Activated naive CD4-positive, alpha-beta T cell treated with anti-CD3 and anti-CD28 coated beads, Interleukin-2, amount 10 ng/mL, durations not matched to agents 7 days and 5 days (primary cell): Measurements from ENCODE around the gene MEF2C.
"Not testable (repeated sequence)": the region's sequence is repeated elsewhere in the genome, so short reads cannot be mapped to it uniquely, and the experiment has no call there.

Source experiments
- CTCF ChIA-PET: fragments of 350-600 bp; sonication (Branson Sonifier 250); formaldehyde crosslinking; loops from one replicate; lab custom pipeline; 2021; ENCODE audit warnings: antibody characterized with exemption; lab: Charles Lee
- DNase-seq: peaks from one replicate; pipeline ENCODE4 v3.0.0-alpha.2; 2020
- H3K27ac Mint-ChIP-seq: one replicate; pipeline ENCODE4 v1.8.0; 2021; ENCODE audit warnings: mild to moderate bottlenecking, moderate library complexity, mixed read lengths
- H3K27me3 Mint-ChIP-seq: one replicate; pipeline ENCODE4 v1.8.0; 2021; ENCODE audit warnings: mild to moderate bottlenecking, mixed read lengths
- H3K36me3 Mint-ChIP-seq: one replicate; pipeline ENCODE4 v1.8.0; 2021; ENCODE audit warnings: mixed read lengths
- H3K4me1 Mint-ChIP-seq: one replicate; pipeline ENCODE4 v1.8.0; 2021; ENCODE audit warnings: mixed read lengths
- H3K4me3 Mint-ChIP-seq: one replicate; pipeline ENCODE4 v1.8.0; 2021; ENCODE audit warnings: mild to moderate bottlenecking, moderate library complexity, mixed read lengths
- H3K9me3 Mint-ChIP-seq: one replicate; pipeline ENCODE4 v1.8.0; 2021; ENCODE audit warnings: mixed read lengths

MEF2C gene

GRCh38 chr5:88862547-88863175 lies 20.3 kb downstream of the MEF2C start:
- no peak overlapping the region for H3K27ac Mint-ChIP-seq
- H3K4me1 Mint-ChIP-seq: no peaks in the 10 kb centered on the region
- no peaks in the 10 kb centered on the region for H3K9me3 Mint-ChIP-seq
- H3K36me3 Mint-ChIP-seq: no peaks in the 10 kb centered on the region
- CTCF ChIA-PET: no interaction called here
- no peak for DNase-seq
- H3K4me3 Mint-ChIP-seq: no peak overlapping the region
- no peaks in the 10 kb centered on the region for H3K27me3 Mint-ChIP-seq

- Mint-ChIP-seq H3K27ac (no peak overlapping the region), H3K27me3 (no peaks in the 10 kb centered on the region), H3K4me1 (no peaks in the 10 kb centered on the region), H3K36me3 (no peaks in the 10 kb centered on the region), H3K4me3 (no peak overlapping the region), H3K9me3 (no peaks in the 10 kb centered on the region)
- DNase-seq: no peak
- CTCF ChIA-PET: no interaction called here
Measured at GRCh38 chr5:88861231-88861630, 21.8 kb downstream of the MEF2C start.

GRCh38 chr5:88860501-88860900 lies 22.5 kb downstream of the MEF2C start:
- CTCF ChIA-PET: no interaction called here
- H3K36me3 Mint-ChIP-seq: no peaks in the 10 kb centered on the region
- H3K4me1 Mint-ChIP-seq: no peaks in the 10 kb centered on the region
- no peak overlapping the region for H3K27ac Mint-ChIP-seq
- no peak overlapping the region for H3K4me3 Mint-ChIP-seq
- H3K27me3 Mint-ChIP-seq: no peaks in the 10 kb centered on the region
- H3K9me3 Mint-ChIP-seq: no peaks in the 10 kb centered on the region
- DNase-seq: no peak

- no peaks in the 10 kb centered on the region for H3K4me1 Mint-ChIP-seq
- H3K27me3 Mint-ChIP-seq: no peaks in the 10 kb centered on the region
- DNase-seq: no peak
- CTCF ChIA-PET: no interaction called here
- no peak overlapping the region for H3K4me3 Mint-ChIP-seq
- H3K9me3 Mint-ChIP-seq: no peaks in the 10 kb centered on the region
- no peak overlapping the region for H3K27ac Mint-ChIP-seq
- H3K36me3 Mint-ChIP-seq: no peaks in the 10 kb centered on the region
Measured at GRCh38 chr5:88858392-88858791, 24.6 kb downstream of the MEF2C start.

GRCh38 chr5:88856381-88856780 lies 26.6 kb downstream of the MEF2C start:
- CTCF ChIA-PET, H3K27me3 Mint-ChIP-seq, H3K4me3 Mint-ChIP-seq: not testable (repeated sequence)

GRCh38 chr5:88854769-88855168 lies 28.2 kb downstream of the MEF2C start:
- no peak overlapping the region for H3K4me3 Mint-ChIP-seq

More at GRCh38 chr5:88856381-88856780, 26.6 kb downstream of the MEF2C start:
- not testable (repeated sequence) for H3K27ac Mint-ChIP-seq, H3K9me3 Mint-ChIP-seq, H3K36me3 Mint-ChIP-seq, H3K4me1 Mint-ChIP-seq, DNase-seq

GRCh38 chr5:88847420-88847819 lies 35.6 kb downstream of the MEF2C start:
- CTCF ChIA-PET: no interaction called here
- no peak for DNase-seq
- no peak overlapping the region for H3K4me3 Mint-ChIP-seq
- H3K9me3 Mint-ChIP-seq: no peaks in the 10 kb centered on the region
- no peak overlapping the region for H3K27ac Mint-ChIP-seq
- H3K27me3 Mint-ChIP-seq: no peaks in the 10 kb centered on the region
- no peaks in the 10 kb centered on the region for H3K36me3 Mint-ChIP-seq
- H3K4me1 Mint-ChIP-seq: no peaks in the 10 kb centered on the region

More at GRCh38 chr5:88854769-88855168, 28.2 kb downstream of the MEF2C start:
- Mint-ChIP-seq H3K4me1 (no peaks in the 10 kb centered on the region), H3K9me3 (no peaks in the 10 kb centered on the region), H3K27ac (no peak overlapping the region), H3K27me3 (no peaks in the 10 kb centered on the region), H3K36me3 (no peaks in the 10 kb centered on the region)
- CTCF ChIA-PET: no interaction called here
- DNase-seq: no peak

- H3K36me3 Mint-ChIP-seq: no peaks in the 10 kb centered on the region
- H3K4me3 Mint-ChIP-seq: no peak overlapping the region
- no peaks in the 10 kb centered on the region for H3K9me3 Mint-ChIP-seq
- H3K4me1 Mint-ChIP-seq: no peaks in the 10 kb centered on the region
- no peaks in the 10 kb centered on the region for H3K27me3 Mint-ChIP-seq
- no peak overlapping the region for H3K27ac Mint-ChIP-seq
- DNase-seq: no peak
- CTCF ChIA-PET: no interaction called here
Measured at GRCh38 chr5:88846434-88846833, 36.5 kb downstream of the MEF2C start.

GRCh38 chr5:88845081-88845697 lies 37.8 kb downstream of the MEF2C start:
- H3K36me3 Mint-ChIP-seq: no peaks in the 10 kb centered on the region
- peaks cover 3% of the 10 kb centered on the region for H3K27me3 Mint-ChIP-seq
- no peak overlapping the region for H3K4me3 Mint-ChIP-seq
- H3K4me1 Mint-ChIP-seq: no peaks in the 10 kb centered on the region
- no peaks in the 10 kb centered on the region for H3K9me3 Mint-ChIP-seq
- DNase-seq: no peak
- H3K27ac Mint-ChIP-seq: no peak overlapping the region
- CTCF ChIA-PET: no interaction called here

GRCh38 chr5:88842784-88843183 lies 40.2 kb downstream of the MEF2C start:
- no peak for DNase-seq
- no peak overlapping the region for H3K4me3 Mint-ChIP-seq

GRCh38 chr5:88841212-88841611 lies 41.8 kb downstream of the MEF2C start:
- Mint-ChIP-seq H3K36me3 (no peaks in the 10 kb centered on the region), H3K9me3 (no peaks in the 10 kb centered on the region), H3K4me1 (no peaks in the 10 kb centered on the region), H3K4me3 (no peak overlapping the region), H3K27ac (no peak overlapping the region), H3K27me3 (peaks cover 3% of the 10 kb centered on the region)
- CTCF ChIA-PET: no interaction called here
- no peak for DNase-seq

More at GRCh38 chr5:88842784-88843183, 40.2 kb downstream of the MEF2C start:
- Mint-ChIP-seq H3K4me1 (no peaks in the 10 kb centered on the region), H3K36me3 (no peaks in the 10 kb centered on the region), H3K27ac (no peak overlapping the region), H3K27me3 (peaks cover 3% of the 10 kb centered on the region), H3K9me3 (no peaks in the 10 kb centered on the region)
- CTCF ChIA-PET: no interaction called here

GRCh38 chr5:88840495-88840894 lies 42.5 kb downstream of the MEF2C start:
- no peaks in the 10 kb centered on the region for H3K36me3 Mint-ChIP-seq

GRCh38 chr5:88839238-88839637 lies 43.7 kb downstream of the MEF2C start:
- Mint-ChIP-seq H3K27ac (no peak overlapping the region), H3K9me3 (no peaks in the 10 kb centered on the region), H3K27me3 (peaks cover 3% of the 10 kb centered on the region), H3K4me1 (no peaks in the 10 kb centered on the region), H3K4me3 (no peak overlapping the region), H3K36me3 (no peaks in the 10 kb centered on the region)
- no peak for DNase-seq
- CTCF ChIA-PET: no interaction called here

More at GRCh38 chr5:88840495-88840894, 42.5 kb downstream of the MEF2C start:
- Mint-ChIP-seq H3K27me3 (peaks cover 3% of the 10 kb centered on the region), H3K4me1 (no peaks in the 10 kb centered on the region), H3K9me3 (no peaks in the 10 kb centered on the region), H3K27ac (no peak overlapping the region), H3K4me3 (no peak overlapping the region)
- CTCF ChIA-PET: no interaction called here
- no peak for DNase-seq

- no peak for DNase-seq
- CTCF ChIA-PET: no interaction called here
- no peak overlapping the region for H3K4me3 Mint-ChIP-seq
- H3K36me3 Mint-ChIP-seq: no peaks in the 10 kb centered on the region
- no peak overlapping the region for H3K27ac Mint-ChIP-seq
- peaks cover 3% of the 10 kb centered on the region for H3K27me3 Mint-ChIP-seq
- H3K4me1 Mint-ChIP-seq: peaks cover 2% of the 10 kb centered on the region
- H3K9me3 Mint-ChIP-seq: no peaks in the 10 kb centered on the region
Measured at GRCh38 chr5:88838500-88838899, 44.5 kb downstream of the MEF2C start.

- Mint-ChIP-seq H3K4me1 (peaks cover 2% of the 10 kb centered on the region), H3K9me3 (no peaks in the 10 kb centered on the region), H3K27me3 (peaks cover 3% of the 10 kb centered on the region), H3K36me3 (no peaks in the 10 kb centered on the region), H3K27ac (no peak overlapping the region), H3K4me3 (no peak overlapping the region)
- CTCF ChIA-PET: interaction anchor here (0.7 kb wide), 1 partner anchor 16 kb away, joined by 4 read pairs; no protein-coding TSS in a partner anchor
- DNase-seq: no peak
Measured at GRCh38 chr5:88837817-88838216, 45.2 kb downstream of the MEF2C start.
